GM18868 (cell line): ENCODE measurements around the gene DDX10.
A peak's percentile ranks its signal among the peaks of the same experiment; 100 is the strongest.
"Not testable (repeated sequence)": the region's sequence is repeated elsewhere in the genome, so short reads cannot be mapped to it uniquely, and the experiment has no call there.

Source experiments
- ATAC-seq: cut with Tn5 transposase; IDR thresholded peaks from one replicate; pipeline ENCODE4 v1.9.1; 2021; ENCODE audit warnings: mild to moderate bottlenecking, moderate library complexity; ENCODE audit not compliant: unreplicated experiment

Gene DDX10

GRCh38 chr11:108664730-108665525 lies at the start of gene DDX10:
Gene DDX10 (plus strand): TSS chr11:108665069. CDS start chr11:108665154, 85 bp downstream.
- peak; percentile 94 for ATAC-seq

GRCh38 chr11:108616549-108616948 lies 48.3 kb upstream of the DDX10 start:
- no peak for ATAC-seq

DNA sequence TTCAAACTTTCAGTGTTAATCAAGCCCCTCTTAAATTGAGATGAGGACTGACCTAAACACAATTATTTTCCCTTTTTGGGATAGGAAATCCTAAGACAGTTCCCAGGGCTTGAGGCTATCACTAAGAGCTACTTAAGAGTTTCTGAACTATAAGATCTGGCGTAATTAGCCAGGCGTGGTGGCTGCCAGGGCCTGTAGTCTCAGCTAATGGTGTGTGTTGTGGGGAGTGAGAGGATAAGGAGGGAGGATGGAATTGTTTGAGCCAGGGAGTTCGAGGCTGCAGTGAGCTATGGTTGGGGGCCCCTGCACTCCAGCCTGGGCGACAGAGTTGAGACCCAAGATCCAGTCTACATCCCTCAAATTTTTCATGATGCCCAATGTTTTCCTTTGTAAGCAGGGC lies 47.8 kb upstream of the DDX10 start:
- no peak for ATAC-seq

DNA sequence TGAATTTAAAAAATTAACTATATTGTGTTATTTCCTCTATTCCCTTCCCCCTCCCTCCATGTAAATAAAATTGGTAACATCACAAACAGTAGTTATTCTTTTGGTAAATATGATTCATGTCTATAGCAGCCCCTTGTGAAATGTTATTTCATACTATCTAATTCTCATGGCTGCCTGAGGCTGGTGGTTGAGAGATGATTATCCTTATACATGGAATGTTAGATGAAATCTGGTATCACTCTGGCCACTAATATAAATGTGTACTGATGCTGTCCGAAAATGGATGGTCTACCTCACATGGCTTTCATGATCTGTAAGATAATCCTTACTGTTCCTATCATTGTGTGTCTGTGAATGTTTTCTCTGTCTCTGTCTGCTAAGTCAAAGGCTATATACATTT lies 46.3 kb upstream of the DDX10 start:
- ATAC-seq: no peak

DNA sequence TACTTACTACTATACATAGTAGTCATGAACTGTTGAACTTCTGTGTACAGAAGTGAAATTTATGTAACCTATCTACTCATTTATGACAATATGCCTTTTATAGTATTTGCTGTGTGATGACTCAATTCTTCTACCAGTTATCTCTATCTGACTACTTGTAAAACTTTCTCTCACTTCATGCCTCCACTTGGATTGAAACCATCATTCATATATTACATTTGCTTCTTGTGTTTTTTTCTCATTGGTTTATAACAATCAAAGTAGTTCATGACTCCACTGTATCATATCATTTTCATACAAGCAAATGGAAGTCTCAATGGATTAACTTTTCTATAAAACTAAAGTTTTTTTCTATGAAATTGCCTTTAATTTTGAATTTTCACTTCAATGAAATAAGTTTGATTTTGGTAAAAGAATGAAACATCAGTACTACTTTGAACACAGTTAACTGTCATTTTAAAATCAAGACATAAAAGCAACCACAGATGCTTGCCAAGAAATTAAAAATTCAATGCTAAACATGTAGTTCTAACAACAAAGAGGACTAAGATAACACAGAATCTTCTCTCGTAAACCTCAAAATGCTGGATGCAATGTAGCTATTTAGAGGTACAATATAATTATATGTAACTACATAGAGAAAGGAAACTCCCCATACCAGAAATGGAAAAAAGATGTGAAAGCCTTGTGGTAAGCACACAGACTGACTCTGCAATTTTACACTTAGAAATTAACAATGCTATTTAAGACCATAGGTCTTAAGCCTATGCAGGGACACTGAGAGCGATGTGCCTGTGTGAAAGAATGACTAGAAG lies 43.7 kb upstream of the DDX10 start:
- ATAC-seq: peak; percentile 87

DNA sequence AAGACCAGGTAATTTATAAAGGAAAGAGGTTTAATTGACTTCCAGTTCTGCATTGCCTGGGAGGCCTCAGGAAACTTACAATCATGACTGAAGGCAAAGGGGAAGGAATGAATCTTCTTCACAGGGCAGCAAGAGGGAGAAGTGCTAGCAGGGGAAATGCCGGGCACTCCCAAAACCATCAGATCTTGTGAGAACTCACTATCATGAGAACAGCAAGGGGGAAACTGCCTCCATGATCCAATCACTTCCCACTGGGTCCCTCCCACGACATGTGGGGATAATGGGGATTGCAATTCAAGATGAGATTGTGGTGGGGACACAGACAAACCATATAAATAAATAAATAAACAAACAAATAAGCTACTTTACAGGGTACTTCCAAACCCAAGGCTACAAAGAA lies 42.5 kb upstream of the DDX10 start:
- ATAC-seq: no peak

- ATAC-seq: no peak
These were observed 40.5 kb upstream of the DDX10 start for GRCh38 chr11:108624196-108624925.

DNA sequence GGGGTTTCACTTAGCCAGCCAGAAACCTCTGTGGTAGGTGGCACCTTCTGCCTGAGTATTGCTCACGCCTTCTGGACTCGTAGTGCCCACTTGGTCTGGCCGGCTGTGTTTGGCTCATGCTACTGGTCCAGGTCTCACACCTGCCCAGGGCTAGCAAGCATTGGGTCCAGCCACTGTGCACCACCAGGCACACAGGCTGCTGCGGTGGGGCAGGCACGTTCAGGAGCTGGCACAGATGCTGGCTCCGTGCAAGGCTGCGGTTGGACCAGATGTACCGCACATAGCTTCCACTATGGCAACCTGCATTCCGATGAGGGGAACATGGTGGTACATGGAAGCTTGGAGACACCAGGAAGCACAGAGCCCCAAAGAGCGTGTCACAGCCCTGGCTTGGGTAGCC lies 36.5 kb upstream of the DDX10 start:
- no peak for ATAC-seq

DNA sequence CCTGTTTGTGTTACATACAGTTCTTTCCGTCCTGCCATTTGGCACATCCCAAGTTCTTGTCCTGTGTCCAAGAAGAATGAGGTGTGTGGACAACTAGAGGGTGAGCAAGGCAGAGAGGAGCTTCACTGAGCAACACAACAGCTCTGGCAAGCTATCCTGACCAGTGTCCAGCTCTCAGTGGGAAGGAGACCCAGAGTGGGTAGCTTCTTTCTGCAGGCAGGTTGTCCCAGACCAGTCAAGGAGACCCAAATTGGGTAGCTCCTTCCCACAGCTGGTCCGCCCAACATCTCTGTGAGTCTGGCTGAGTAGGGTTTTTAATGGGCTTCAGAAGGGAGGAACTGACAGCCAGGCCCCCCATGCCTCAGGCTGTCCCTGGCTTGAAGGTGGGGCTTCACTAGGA lies 36.1 kb upstream of the DDX10 start:
- no peak for ATAC-seq

DNA sequence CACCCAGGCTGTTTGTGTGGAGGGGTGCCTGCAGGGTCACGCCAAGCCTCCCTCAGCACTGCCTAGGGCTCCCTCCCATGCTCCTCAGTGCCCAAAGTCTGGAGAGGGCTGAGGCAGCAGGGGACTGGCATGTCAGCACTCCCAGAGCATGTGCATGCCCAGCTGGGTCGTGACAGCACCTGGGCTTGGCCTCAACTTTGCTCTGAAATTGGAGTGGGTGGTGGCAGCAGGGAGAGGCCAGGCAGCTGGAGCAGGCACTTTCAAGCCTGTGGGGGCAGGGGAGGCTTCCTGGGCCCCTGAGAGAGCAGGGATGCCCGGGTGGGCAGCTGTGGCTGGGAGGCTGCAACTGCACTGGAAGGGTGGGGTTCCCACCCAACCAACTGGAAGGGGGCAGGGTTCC lies 35.6 kb upstream of the DDX10 start:
- ATAC-seq: no peak

DNA sequence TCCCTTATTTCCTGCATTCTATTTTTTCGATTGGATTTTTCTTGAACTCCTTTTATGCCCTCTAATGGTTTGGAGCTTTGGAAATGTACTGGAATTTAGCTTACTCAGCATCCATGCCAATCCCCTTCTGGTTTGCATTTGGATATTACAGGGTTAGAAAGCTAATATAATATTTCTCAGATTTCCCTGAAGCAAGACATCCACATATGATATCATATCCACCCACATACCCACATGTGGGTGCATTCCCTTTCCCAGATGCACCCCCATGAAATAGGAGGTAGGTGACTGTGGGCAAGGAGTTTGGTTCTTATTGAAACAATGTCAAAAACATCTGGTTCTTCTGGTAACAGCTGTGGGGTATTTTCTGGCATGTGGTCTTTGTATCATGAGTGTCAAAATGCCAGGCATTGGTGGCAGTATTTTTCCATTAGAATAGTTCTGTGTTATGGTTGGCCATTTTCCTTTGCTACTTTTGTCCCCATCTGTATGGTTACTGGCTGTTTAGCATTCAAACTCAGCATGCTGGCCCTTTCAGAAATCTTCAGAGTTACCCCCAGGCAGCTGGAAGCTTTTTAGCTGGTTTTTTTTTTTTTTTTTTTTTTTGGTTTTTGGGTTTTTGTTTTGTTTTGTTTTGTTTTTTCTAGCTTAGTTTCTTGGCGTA lies 32.7 kb upstream of the DDX10 start:
- ATAC-seq: no peak

GRCh38 chr11:108635106-108635505 lies 29.8 kb upstream of the DDX10 start:
- no peak for ATAC-seq

GRCh38 chr11:108636222-108636621 lies 28.6 kb upstream of the DDX10 start:
- no peak for ATAC-seq

GRCh38 chr11:108639146-108639545 lies 25.7 kb upstream of the DDX10 start:
- ATAC-seq: no peak

DNA sequence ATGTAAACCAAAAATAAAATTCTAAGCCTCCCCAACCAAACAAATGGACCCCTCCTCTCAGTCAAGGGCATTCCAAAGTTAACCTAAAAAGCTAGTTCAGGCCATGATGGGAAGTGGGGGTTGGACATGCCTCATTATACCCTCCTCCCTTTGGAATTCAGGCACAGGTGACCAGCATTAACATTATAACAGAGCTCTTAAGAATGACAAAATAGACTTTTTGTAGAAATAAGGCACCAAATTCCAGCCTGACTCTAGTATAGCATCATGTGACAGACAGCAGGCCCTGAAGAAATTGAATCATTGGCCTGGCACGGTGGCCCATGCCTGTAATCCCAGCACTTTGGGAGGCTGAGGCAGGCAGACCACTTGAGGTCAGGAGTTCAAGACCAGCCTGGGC lies 23.1 kb upstream of the DDX10 start:
- not testable (repeated sequence) for ATAC-seq

DNA sequence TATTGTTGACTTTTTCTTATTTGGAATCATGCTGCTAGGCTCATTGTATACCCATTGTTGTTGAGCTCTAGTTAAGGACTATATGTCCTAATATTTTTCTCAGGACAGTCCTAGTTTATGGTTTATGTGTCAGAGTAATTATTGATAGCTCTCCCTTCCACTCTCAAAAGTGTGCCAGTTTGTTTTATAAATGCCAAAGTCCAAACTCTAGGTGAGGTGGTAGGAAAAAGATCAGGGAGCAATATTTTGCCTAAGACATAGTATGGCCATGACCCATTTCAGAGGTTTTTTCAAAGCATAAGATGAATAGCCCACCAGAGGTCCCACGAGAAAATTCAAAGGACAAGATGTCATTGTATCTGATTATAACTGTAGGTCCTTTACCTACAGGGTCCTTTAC lies 20.9 kb upstream of the DDX10 start:
- no peak for ATAC-seq

DNA sequence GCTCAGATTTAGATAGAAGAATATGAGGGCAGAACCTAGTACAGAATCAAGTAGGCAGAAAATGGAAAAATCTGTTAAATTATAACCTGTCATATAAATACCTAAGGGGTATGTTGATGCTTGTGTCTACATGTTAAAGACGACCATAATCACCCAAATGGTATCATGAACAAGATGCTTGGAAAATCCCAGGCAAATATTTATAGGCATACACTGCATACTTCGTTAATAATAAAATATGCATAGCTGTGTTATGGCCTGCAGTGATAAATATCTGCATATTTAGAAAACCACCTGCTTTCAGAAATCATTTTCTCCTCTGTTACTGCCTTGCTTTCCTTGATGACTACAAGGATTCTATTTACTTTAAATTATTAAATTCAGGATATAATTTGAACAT lies 18.9 kb upstream of the DDX10 start:
- ATAC-seq: no peak

DNA sequence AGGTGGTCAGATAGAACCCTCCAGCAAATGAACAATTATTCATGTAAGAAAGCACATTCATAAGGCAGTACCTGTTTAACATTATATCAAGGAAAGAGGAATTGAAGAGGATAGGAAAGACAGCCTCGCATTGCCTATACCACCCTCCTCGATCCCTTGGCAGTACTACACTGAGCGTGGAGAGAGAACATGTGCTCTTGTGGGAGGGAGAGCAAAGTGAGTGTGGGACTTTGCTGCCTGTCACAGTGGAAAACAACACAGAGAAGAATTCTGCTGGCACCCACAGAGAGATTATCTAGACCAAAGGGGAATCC lies 17.5 kb upstream of the DDX10 start:
- no peak for ATAC-seq

DNA sequence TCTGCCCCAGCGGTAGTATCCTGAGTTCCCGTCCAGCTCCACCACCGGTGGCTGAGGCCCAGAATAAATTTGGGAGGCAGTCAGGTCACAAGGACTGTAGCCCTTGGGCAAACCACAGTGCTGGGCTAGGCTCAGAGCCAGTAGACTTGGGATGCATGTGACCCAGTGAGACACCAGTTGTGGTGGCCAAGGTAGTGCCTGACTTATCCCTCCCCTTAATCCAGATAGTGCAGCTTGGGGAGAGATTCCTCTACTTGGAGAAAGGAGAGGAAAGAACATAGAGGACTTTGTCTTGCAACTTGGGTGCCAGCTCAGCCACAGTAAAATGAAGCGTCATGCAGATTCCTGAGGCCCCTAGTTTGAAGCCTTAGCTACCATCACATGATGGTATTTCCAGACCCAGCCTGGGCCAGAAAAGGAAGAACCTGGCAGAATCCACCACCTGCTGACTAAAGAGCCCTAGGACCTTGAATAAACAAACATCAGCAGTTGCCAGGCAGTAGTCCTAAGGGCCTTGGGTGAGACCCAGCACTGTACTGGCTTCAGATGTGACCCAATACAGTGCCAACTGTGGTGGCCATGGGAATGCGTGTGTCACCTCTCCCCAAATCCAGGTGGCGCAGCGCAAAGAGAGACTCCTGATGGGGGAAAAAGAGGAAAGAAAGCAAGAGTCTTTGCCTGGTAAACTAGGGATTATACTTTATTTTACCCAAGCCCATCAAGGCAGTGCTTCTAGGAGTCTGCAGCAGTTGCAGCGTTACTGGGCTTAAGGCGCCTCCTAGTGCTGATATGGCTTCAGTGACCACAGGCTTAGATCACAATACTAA lies 17.0 kb upstream of the DDX10 start:
- peak; percentile 95 for ATAC-seq

GRCh38 chr11:108648528-108648885 lies 16.4 kb upstream of the DDX10 start:
- ATAC-seq: no peak
